Mammary epithelial cell (primary cell): ENCODE results near the gene GRAP2.

Experiments
- CTCF ChIP-seq, 2 donors: IDR thresholded peaks in 1 of 2; conservative IDR thresholded peaks in 1 of 2; 2 replicates each; pipeline ENCODE4 v1.5.1; 2011 to 2012; ENCODE audit warnings: inconsistent platforms in 2 of 2, low read length in 2 of 2, mild to moderate bottlenecking in 2 of 2, control low read depth in 1 of 2, low read depth in 1 of 2; ENCODE audit not compliant: insufficient read depth in 1 of 2; ENCODE audit errors: extremely low read depth in 1 of 2
- EZH2 ChIP-seq: IDR thresholded peaks from 2 replicates; pipeline ENCODE4 v1.6.1; 2012; ENCODE audit warnings: low read length, inconsistent platforms, borderline replicate concordance

GRCh38 chr22:39979458-39979857 lies 78.6 kb downstream of the GRAP2 start:
- TF ChIP-seq CTCF (conservative IDR thresholded peaks at IDR 0.05 in 1 of 2, IDR thresholded peaks at IDR 0.05 in 1 of 2; ENCODE audit: extremely low read depth in 1 of 2, insufficient read depth in 1 of 2, low read depth in 1 of 2, low read length in 2 of 2) (no peak), EZH2 (no peak)
